HG02763 (cell line): ENCODE measurements around the gene OR5AK2.
"Not testable (repeated sequence)": the region's sequence is repeated elsewhere in the genome, so short reads cannot be mapped to it uniquely, and the experiment has no call there.

Source experiments
- ATAC-seq: cut with Tn5 transposase; IDR thresholded peaks from one replicate; pipeline ENCODE4 v1.9.1; 2021; ENCODE audit warnings: mild to moderate bottlenecking, moderate library complexity; ENCODE audit not compliant: unreplicated experiment

OR5AK2 gene

GRCh38 chr11:56988614-56989013 is at the start of gene OR5AK2:
TSS of gene OR5AK2 (plus strand) at chr11:56988914. CDS start at chr11:56988914, 0 bp downstream.
- no peak for ATAC-seq

DNA sequence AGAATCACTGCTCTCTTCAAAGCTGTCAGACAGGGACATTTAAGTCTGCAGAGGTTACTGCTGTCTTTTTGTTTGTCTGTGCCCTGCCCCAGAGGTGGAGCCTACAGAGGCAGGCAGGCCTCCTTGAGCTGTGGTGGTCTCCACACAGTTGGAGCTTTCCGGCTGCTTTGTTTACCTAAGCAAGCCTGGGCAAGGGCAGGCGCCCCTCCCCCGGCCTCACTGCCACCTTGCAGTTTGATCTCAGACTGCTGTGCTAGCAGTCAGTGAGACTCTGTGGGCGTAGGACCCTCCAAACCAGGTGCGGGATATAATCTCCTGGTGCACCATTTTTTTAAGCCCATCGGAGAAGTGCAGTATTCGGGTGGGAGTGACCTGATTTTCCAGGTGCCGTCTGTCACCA is 43.2 kb upstream of the OR5AK2 start:
- not testable (repeated sequence) for ATAC-seq

- ATAC-seq, result no peak
These were observed 39.7 kb upstream of the OR5AK2 start for GRCh38 chr11:56948991-56949515.

DNA sequence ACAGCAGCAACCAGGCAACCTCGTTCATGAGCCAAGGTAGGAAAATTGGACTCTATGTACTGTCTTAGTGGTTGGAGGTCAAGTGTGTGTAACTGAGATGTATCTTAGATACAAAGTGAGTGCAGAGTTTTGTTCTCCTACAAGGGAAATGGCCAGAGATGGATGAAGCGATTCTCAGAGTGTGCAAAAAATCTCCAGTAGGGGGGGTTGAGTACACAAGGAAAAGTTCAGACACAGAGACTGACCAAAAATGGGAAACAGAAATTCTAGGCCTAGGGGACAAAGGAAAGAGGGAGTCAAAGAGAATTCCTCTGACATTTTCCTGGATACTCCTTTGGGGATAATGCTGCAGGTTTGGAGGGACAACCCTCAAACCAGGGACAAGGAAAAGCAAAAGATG is 38.2 kb upstream of the OR5AK2 start:
- no peak for ATAC-seq

DNA sequence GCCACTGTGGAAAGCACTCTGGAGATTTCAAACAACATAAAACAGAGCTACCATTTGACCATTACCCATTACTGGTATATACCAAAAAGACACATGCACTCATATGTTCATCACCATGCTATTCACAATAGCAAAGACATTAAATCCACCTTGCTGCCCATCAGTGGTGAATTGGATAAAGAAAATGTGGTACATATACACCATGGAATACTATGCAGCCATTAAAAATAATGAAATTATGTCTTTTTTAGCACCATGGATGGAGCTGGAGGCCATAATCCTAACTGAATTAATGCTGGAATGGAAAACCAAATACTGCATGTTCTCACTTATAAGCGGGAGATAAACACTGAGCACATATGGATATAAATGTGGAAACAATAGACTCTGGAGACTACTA is 34.8 kb upstream of the OR5AK2 start:
- not testable (repeated sequence) for ATAC-seq

DNA sequence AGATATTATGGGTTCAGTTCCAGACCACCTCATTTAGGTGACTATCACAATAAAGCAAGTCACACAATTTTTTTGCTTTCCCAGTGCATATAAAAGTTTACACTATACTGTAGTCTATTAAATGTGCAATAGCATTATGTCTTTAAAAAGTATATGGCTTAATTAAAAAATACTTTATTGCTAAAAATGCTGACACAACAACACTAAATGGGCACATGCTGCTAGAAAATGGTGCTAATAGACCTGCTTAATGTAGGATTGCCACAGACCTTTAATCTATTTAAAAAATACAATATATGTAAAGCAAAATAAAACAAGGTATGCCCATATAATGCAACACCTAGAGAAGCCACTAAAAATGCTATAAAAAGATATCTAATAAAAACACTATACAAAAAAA is 27.1 kb upstream of the OR5AK2 start:
- ATAC-seq, result no peak

- ATAC-seq, result no peak
These were observed 21.0 kb upstream of the OR5AK2 start for GRCh38 chr11:56967726-56968125.

DNA sequence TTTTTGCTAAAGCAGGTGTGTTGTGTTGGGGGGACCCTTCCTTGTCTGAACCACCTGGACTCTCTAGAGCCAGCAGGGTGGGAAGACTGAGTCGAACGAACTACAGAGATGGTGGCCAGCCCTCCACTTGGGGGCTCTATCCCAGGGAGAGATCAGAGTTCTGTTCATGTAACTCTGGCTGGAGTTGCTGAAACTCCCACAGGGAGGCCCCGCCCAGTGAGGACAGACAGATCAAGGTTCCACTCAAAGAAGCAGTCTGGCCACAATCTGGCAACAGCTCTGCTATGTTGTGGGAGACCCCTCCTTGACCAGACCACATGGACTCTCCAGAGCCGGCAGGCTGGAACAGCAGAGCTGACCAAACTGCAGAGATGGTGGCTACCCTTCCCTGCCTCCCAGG is 20.2 kb upstream of the OR5AK2 start:
- ATAC-seq, result no peak

GRCh38 chr11:56977314-56977713 is 11.4 kb upstream of the OR5AK2 start:
- no peak for ATAC-seq

- ATAC-seq, result no peak
These were observed 2.0 kb downstream of the OR5AK2 start for GRCh38 chr11:56990702-56991101.

DNA sequence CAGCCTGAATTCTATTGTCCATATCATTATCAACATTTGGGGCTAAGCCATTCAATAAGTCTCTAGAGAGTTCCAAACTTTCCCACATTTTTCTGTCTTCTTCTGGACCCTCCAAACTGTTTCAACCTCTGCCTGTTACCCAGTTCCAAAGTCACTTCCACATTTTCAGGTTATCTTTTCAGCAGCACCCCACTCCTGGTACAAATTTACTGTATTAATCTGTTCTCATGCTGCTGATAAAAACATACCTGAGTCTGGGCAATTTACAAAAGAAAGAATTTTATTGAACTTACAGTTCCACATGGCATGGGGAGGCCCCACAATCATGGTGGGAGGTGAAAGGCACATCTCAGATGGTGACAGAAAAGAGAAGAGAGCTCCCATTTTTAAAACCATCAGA is 5.8 kb downstream of the OR5AK2 start:
- no peak for ATAC-seq

DNA sequence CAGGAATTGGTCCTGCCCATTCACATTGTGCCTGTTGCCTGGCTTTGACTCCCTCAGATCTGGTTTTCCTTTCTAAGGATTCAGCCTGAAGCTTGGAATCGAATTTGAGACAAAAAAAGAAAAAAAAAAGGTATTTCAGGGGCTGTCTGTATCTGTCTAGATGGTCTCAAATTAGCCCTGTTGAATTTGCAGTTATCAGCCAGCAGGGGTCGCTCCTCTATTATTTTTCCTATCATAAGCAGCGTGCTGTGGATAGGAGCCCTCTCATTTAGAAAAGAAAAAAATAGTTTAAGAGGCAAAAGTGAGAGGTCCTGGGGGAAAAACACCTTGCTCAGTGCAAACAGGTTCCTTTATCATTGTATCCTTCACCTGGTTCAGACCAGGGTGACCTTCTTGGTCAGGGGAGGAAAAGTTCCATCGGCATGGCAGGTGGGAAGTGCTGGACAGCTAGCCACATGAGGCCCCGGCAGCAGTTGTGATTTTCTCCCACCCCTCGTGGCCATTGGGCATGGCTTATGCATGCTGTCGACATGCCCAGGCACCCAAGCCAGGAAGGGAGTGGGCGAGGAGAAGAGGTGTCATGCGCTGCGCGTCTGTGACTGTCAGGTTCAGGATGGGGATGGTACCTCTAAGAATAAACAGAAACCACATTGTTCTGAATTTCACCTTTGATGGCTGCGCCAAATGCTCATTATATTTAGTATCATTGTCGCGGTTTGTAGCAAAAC is 13.1 kb downstream of the OR5AK2 start:
- ATAC-seq, result no peak

DNA sequence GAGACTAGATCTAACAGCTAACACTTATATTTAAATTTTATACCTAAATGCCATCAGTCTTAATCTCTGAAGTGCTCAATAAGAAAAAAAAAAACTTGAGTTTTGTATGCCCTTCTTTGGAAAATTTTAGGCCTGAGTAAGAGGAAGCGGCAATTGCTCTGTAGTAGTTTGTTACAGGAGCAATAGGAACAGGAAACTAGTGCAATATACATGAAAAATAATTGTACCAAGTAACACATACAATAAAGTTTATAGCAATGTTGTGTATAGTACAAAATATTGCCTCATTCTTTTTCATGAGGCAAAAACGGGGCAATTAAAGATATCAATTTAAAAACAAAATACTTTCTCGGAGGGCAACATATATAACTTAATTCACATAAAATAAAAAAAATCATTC is 19.7 kb downstream of the OR5AK2 start:
- ATAC-seq, result no peak

GRCh38 chr11:57015679-57016078 is 27.0 kb downstream of the OR5AK2 start:
- ATAC-seq, result no peak

DNA sequence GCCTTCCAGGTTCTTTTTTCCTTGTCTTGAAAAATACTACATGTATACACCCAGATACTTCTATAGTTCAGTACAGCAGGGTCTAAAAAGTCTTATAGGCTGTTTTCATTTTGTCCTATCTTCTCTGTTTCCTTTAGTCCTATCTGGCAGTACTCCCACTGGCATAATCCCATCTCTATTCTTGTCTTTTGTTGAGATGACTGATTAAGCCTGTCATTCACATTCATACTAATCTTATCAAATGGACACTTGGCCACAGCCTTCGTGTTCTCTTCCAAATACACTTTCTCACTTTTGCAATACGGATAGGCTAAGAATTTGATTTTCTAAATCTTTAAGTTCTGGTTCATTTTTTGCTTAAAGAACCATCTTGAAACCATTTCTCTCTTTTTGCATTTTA is 42.8 kb downstream of the OR5AK2 start:
- no peak for ATAC-seq
